GM23338 (cell line): ENCODE measurements around the gene NFKB2. TPM values are rescaled to one million over a fixed set of nuclear protein-coding genes. Genes with fewer than 3 reads are reported as not detected.

Source experiments
- ATAC-seq: fragments of 200-7000 bp; cut with Tn5 transposase; 3 replicates; pipeline ENCODE4 v1.9.1; 2020
- DNase-seq: peaks from one replicate; pipeline ENCODE4 v3.0.0-alpha.2; 2015; ENCODE audit warnings: low spot score
- H2AFZ ChIP-seq: fragments of 200-600 bp; sonication (generic); 2 replicates; pipeline ENCODE4 v1.8.0; 2016; ENCODE audit warnings: antibody characterized with exemption, mild to moderate bottlenecking, moderate library complexity
- H3F3A ChIP-seq: fragments of 200-600 bp; sonication (generic); replicated peaks from 2 replicates; pipeline ENCODE4 v1.8.0; 2017; ENCODE audit warnings: antibody characterized with exemption, mixed run types, low read depth
- H3K27ac ChIP-seq: fragments of 200-600 bp; sonication (generic); 2 replicates; pipeline ENCODE4 v1.6.1; 2016; ENCODE audit warnings: low read depth
- H3K27me3 ChIP-seq: fragments of 200-600 bp; sonication (generic); 2 replicates; pipeline ENCODE4 v1.8.0; 2016; ENCODE audit warnings: mild to moderate bottlenecking, mixed run types, moderate library complexity; ENCODE audit not compliant: insufficient read depth
- H3K36me3 ChIP-seq: fragments of 200-600 bp; sonication (generic); 2 replicates; pipeline ENCODE4 v1.8.0; 2016; ENCODE audit warnings: mild to moderate bottlenecking; ENCODE audit not compliant: insufficient read depth
- H3K4me1 ChIP-seq: fragments of 200-600 bp; sonication (generic); 2 replicates; pipeline ENCODE4 v1.8.0; 2016; ENCODE audit warnings: mild to moderate bottlenecking, moderate library complexity; ENCODE audit not compliant: insufficient read depth
- H3K4me2 ChIP-seq: fragments of 200-600 bp; sonication (generic); 2 replicates; pipeline ENCODE4 v1.7.1; 2017; ENCODE audit warnings: mixed run types
- H3K4me3 ChIP-seq: fragments of 200-600 bp; sonication (generic); 2 replicates; pipeline ENCODE4 v1.6.1; 2016; ENCODE audit warnings: mixed run types
- H3K79me2 ChIP-seq: fragments of 200-600 bp; sonication (generic); replicated peaks from 2 replicates; pipeline ENCODE4 v1.8.0; 2017; ENCODE audit warnings: mild to moderate bottlenecking; ENCODE audit not compliant: insufficient read depth
- H3K9me2 ChIP-seq: fragments of 200-600 bp; sonication (generic); 2 replicates; pipeline ENCODE4 v1.8.0; 2017; ENCODE audit not compliant: insufficient read depth
- H4K20me1 ChIP-seq: fragments of 200-600 bp; sonication (generic); replicated peaks from 2 replicates; pipeline ENCODE4 v1.8.0; 2017; ENCODE audit warnings: mild to moderate bottlenecking; ENCODE audit not compliant: insufficient read depth
- H3K27ac Mint-ChIP-seq: 2 replicates; pipeline ENCODE4 v1.8.0; 2020; ENCODE audit warnings: inconsistent platforms, mild to moderate bottlenecking, moderate library complexity, mixed read lengths
- H3K27me3 Mint-ChIP-seq: 3 replicates; pipeline ENCODE4 v1.8.0; 2022; ENCODE audit warnings: low read depth, mild to moderate bottlenecking, moderate library complexity, mixed read lengths, inconsistent platforms; ENCODE audit not compliant: insufficient read depth, poor library complexity
- H3K36me3 Mint-ChIP-seq: 3 replicates; pipeline ENCODE4 v1.8.0; 2021; ENCODE audit warnings: low read depth, mild to moderate bottlenecking, inconsistent platforms, moderate library complexity, mixed read lengths
- H3K4me1 Mint-ChIP-seq: 3 replicates; pipeline ENCODE4 v1.8.0; 2020; ENCODE audit warnings: mild to moderate bottlenecking, inconsistent platforms, mixed read lengths
- H3K4me3 Mint-ChIP-seq: 3 replicates; pipeline ENCODE4 v1.8.0; 2021; ENCODE audit warnings: moderate library complexity, mild to moderate bottlenecking, inconsistent platforms, mixed read lengths
- H3K9me3 Mint-ChIP-seq: 3 replicates; pipeline ENCODE4 v1.8.0; 2020; ENCODE audit warnings: moderate library complexity, mild to moderate bottlenecking, inconsistent platforms, mixed read lengths
- CREB1 ChIP-seq: fragments of 250-450 bp; sonication (Bioruptor Pico); IDR thresholded peaks from 2 replicates; pipeline ENCODE4 v1.5.0; 2020; ENCODE audit warnings: low read depth, mild to moderate bottlenecking, moderate library complexity
- CTCF ChIP-seq, 2 experiments: fragments of 200-600 bp in 1 of 2; sonication (generic) in 1 of 2; conservative IDR thresholded peaks; 2 replicates each; pipeline versions ENCODE4 v1.5.1 to v1.6.1; 2016 to 2017; ENCODE audit warnings: antibody characterized with exemption in 2 of 2, low read depth in 2 of 2, mild to moderate bottlenecking in 2 of 2, moderate library complexity in 1 of 2
- ETS1 ChIP-seq: IDR thresholded peaks from 2 replicates; pipeline ENCODE4 v1.6.1; 2016; ENCODE audit warnings: antibody characterized with exemption
- EZH2 ChIP-seq: fragments of 200-600 bp; sonication (generic); IDR thresholded peaks from one replicate; pipeline ENCODE4 v1.8.0; 2017; ENCODE audit warnings: antibody characterized with exemption, mild to moderate bottlenecking, low read depth; ENCODE audit not compliant: unreplicated experiment
- polyA plus RNA-seq: library from polyadenylated mRNA; unstranded; fragments of >200 nt; fragmentation: Nextera tagmentation; extraction: Ambion mirVana; gene quantifications from 2 replicates; pipeline ENCODE4 v1.2.1, GENCODE V29; 2016
- total RNA-seq: library from RNA; depleted of rRNA; stranded (reverse); fragments of >200 nt; shearing (Covaris generic); gene quantifications from 2 replicates; pipeline ENCODE4 v1.2.3, GENCODE V29; 2014

Gene NFKB2
- total and polyA plus RNA-seq, 2 experiments from 2014 or later, result 6.8 to 29.4 TPM

GRCh38 chr10:102347236-102347828 is 48.2 kb upstream of the NFKB2 start:
- H3K27me3 ChIP-seq, result peaks cover 35% of the 10 kb centered on the region
- H3K79me2 ChIP-seq, result no peaks in the 10 kb centered on the region
- no peak overlapping the region for H3K27ac ChIP-seq
- H3K4me2 ChIP-seq, result no peak overlapping the region
- ATAC-seq (peak; percentile 70), DNase-seq (peak; percentile 79)
- peaks cover 32% of the 10 kb centered on the region for H3K27me3 Mint-ChIP-seq
- no peaks in the 10 kb centered on the region for H3K36me3 ChIP-seq
- H3K4me1 Mint-ChIP-seq, result peaks cover 12% of the 10 kb centered on the region
- peaks cover 8% of the 10 kb centered on the region for H3K4me1 ChIP-seq
- no peaks in the 10 kb centered on the region; the same call in 1 of the 2 replicates for H3F3A ChIP-seq
- no peak for TF ChIP-seq CREB1 (CRISPR knock-in tag)
- peak; percentile 74 to 88 for TF ChIP-seq CTCF (conservative IDR thresholded peaks at IDR 0.05; ENCODE audit: low read depth in 2 of 2)
- H3K4me3 Mint-ChIP-seq, result no peak overlapping the region; the same call in 2 of the 3 replicates
- no peak overlapping the region for H3K27ac Mint-ChIP-seq
- H3K9me3 Mint-ChIP-seq, result no peaks in the 10 kb centered on the region
- no peak overlapping the region for H2AFZ ChIP-seq
- no peaks in the 10 kb centered on the region for H3K9me2 ChIP-seq
- H3K4me3 ChIP-seq, result no peak overlapping the region
- H4K20me1 ChIP-seq, result peaks cover 56% of the 10 kb centered on the region
- peaks cover 12% of the 10 kb centered on the region; the same call in 2 of the 3 replicates for H3K36me3 Mint-ChIP-seq

DNA sequence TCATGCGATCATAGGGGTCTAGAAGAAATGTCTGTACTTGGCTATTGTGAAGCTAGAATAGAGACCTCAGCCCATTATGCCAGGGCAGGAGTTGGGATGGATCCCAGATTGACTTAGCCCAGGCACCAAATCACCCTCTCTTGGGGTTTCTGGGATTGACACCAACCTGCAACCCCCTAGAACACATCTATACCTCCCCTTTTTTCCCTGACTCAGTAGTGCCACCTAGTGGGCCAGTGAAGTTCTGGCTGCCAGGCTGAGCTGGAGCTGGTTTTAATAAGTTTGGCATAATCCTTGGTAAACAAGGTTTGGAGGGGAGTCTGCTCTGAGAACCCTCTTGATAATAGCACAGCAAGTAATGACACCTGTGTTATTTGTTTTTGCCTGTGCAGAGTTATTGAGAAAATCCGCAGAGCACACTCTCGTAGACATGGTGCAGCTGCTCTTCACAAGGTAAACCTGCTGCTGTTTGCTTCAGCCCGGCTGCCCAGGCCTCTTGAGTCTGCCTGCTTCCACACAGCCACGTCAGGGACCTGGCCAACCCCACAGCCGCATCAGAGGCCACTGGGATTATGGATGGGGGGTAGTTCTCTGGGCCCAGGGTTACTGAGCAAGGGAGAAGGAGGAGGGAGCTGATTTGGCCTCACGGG is 43.3 kb upstream of the NFKB2 start:
- Histone ChIP-seq H2AFZ (no peak overlapping the region), H3F3A (no peaks in the 10 kb centered on the region; the same call in 1 of the 2 replicates), H4K20me1 (peaks cover 25% of the 10 kb centered on the region), H3K4me2 (no peak overlapping the region), H3K4me3 (no peak overlapping the region), H3K27ac (no peak overlapping the region), H3K36me3 (no peaks in the 10 kb centered on the region), H3K9me2 (no peaks in the 10 kb centered on the region), H3K4me1 (no peaks in the 10 kb centered on the region), H3K79me2 (no peaks in the 10 kb centered on the region), H3K27me3 (no peaks in the 10 kb centered on the region; the same call in 1 of the 2 replicates)
- no peaks in the 10 kb centered on the region for H3K4me1 Mint-ChIP-seq
- peak; percentile 94 to 97 for TF ChIP-seq CTCF (conservative IDR thresholded peaks at IDR 0.05; ENCODE audit: low read depth in 2 of 2)
- TF ChIP-seq EZH2, result no peak
- peak; percentile 90 for ATAC-seq
- H3K27ac Mint-ChIP-seq, result no peak overlapping the region
- H3K4me3 Mint-ChIP-seq, result no peak overlapping the region
- peaks cover 3% of the 10 kb centered on the region; the same call in 1 of the 3 replicates for H3K36me3 Mint-ChIP-seq
- no peaks in the 10 kb centered on the region for H3K9me3 Mint-ChIP-seq
- peak; percentile 89 for DNase-seq
- peaks cover 3% of the 10 kb centered on the region for H3K27me3 Mint-ChIP-seq

GRCh38 chr10:102354451-102354850 is 41.1 kb upstream of the NFKB2 start:
- H3K4me1 Mint-ChIP-seq, result no peaks in the 10 kb centered on the region
- no peak overlapping the region for H3K4me3 Mint-ChIP-seq
- Histone ChIP-seq H3K9me2 (no peaks in the 10 kb centered on the region), H4K20me1 (peaks cover 15% of the 10 kb centered on the region), H3K4me2 (no peak overlapping the region), H2AFZ (no peak overlapping the region), H3K27me3 (no peaks in the 10 kb centered on the region), H3K36me3 (no peaks in the 10 kb centered on the region), H3K4me3 (no peak overlapping the region), H3K4me1 (no peaks in the 10 kb centered on the region), H3K79me2 (no peaks in the 10 kb centered on the region), H3F3A (no peaks in the 10 kb centered on the region; the same call in 1 of the 2 replicates), H3K27ac (no peak overlapping the region)
- H3K27me3 Mint-ChIP-seq, result no peaks in the 10 kb centered on the region
- H3K27ac Mint-ChIP-seq, result no peak overlapping the region
- peaks cover 6% of the 10 kb centered on the region; the same call in 1 of the 3 replicates for H3K36me3 Mint-ChIP-seq
- no peaks in the 10 kb centered on the region for H3K9me3 Mint-ChIP-seq
- no peak for DNase-seq
- ATAC-seq, result no peak
- no peak for TF ChIP-seq ETS1
